ENCODE results near the gene NRG3.

DNA sequence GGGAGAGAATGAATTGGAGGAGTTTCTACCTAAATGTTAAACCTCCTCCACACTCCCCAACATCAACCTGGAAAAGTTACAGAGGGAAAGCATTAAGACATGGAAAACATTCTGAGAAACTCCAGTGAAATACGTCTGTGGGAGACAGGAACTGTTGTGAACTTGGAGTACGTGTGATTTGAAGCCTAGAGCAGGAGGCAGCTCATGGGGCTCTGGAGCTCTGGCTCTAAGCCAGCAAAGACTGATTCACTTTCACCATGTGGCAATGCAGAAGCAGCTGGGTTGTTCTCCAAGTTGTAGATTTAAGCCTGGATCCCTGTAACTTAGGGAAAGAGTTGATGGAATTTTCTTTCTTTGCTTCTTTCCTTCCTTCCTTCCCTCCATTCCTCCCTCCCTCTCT, 503.2 kb downstream of the NRG3 start:
- no peak for TF ChIP-seq TOX (CRISPR knock-in tag; IDR thresholded peaks at IDR 0.05; ENCODE audit: borderline replicate concordance)
- TF ChIP-seq, protein P1, sequence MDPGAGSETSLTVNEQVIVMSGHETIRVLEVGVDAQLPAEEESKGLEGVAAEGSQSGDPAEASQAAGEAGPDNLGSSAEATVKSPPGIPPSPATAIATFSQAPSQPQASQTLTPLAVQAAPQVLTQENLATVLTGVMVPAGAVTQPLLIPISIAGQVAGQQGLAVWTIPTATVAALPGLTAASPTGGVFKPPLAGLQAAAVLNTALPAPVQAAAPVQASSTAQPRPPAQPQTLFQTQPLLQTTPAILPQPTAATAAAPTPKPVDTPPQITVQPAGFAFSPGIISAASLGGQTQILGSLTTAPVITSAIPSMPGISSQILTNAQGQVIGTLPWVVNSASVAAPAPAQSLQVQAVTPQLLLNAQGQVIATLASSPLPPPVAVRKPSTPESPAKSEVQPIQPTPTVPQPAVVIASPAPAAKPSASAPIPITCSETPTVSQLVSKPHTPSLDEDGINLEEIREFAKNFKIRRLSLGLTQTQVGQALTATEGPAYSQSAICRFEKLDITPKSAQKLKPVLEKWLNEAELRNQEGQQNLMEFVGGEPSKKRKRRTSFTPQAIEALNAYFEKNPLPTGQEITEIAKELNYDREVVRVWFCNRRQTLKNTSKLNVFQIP (CRISPR knock-in tag; IDR thresholded peaks at IDR 0.05; ENCODE audit: borderline replicate concordance, low read depth) = no peak
- TF ChIP-seq ZNF565 (CRISPR knock-in tag; conservative IDR thresholded peaks at IDR 0.05; ENCODE audit: low read depth) = no peak
- TF ChIP-seq, protein P2, sequence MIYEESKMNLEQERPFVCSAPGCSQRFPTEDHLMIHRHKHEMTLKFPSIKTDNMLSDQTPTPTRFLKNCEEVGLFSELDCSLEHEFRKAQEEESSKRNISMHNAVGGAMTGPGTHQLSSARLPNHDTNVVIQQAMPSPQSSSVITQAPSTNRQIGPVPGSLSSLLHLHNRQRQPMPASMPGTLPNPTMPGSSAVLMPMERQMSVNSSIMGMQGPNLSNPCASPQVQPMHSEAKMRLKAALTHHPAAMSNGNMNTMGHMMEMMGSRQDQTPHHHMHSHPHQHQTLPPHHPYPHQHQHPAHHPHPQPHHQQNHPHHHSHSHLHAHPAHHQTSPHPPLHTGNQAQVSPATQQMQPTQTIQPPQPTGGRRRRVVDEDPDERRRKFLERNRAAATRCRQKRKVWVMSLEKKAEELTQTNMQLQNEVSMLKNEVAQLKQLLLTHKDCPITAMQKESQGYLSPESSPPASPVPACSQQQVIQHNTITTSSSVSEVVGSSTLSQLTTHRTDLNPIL (CRISPR knock-in tag; IDR thresholded peaks at IDR 0.05; ENCODE audit: low read depth) = no peak
- no peak for TF ChIP-seq ARNTL (CRISPR knock-in tag; IDR thresholded peaks at IDR 0.05; ENCODE audit: borderline replicate concordance, low read depth)
- TF ChIP-seq, protein P3, sequence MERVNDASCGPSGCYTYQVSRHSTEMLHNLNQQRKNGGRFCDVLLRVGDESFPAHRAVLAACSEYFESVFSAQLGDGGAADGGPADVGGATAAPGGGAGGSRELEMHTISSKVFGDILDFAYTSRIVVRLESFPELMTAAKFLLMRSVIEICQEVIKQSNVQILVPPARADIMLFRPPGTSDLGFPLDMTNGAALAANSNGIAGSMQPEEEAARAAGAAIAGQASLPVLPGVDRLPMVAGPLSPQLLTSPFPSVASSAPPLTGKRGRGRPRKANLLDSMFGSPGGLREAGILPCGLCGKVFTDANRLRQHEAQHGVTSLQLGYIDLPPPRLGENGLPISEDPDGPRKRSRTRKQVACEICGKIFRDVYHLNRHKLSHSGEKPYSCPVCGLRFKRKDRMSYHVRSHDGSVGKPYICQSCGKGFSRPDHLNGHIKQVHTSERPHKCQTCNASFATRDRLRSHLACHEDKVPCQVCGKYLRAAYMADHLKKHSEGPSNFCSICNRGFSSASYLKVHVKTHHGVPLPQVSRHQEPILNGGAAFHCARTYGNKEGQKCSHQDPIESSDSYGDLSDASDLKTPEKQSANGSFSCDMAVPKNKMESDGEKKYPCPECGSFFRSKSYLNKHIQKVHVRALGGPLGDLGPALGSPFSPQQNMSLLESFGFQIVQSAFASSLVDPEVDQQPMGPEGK (CRISPR knock-in tag; IDR thresholded peaks at IDR 0.05; ENCODE audit: borderline replicate concordance) = no peak
- no peak for TF ChIP-seq PPARA (CRISPR knock-in tag; IDR thresholded peaks at IDR 0.05; ENCODE audit: borderline replicate concordance)
- no peak for TF ChIP-seq ISL1 (CRISPR knock-in tag; IDR thresholded peaks at IDR 0.05)
- no peak for TF ChIP-seq ZC3H10 (CRISPR knock-in tag; IDR thresholded peaks at IDR 0.05)
- no peak for TF ChIP-seq SNAI2 (CRISPR knock-in tag; IDR thresholded peaks at IDR 0.05)
- no peak for TF ChIP-seq RARB (CRISPR knock-in tag; IDR thresholded peaks at IDR 0.05)
- no peak for TF ChIP-seq OSR1 (CRISPR knock-in tag; IDR thresholded peaks at IDR 0.05)
